SK-N-SH treated with all-trans-retinoic acid at 6 μM for 48 hours (cell line): Measurements from ENCODE around the gene SFR1.

Experiments
- ATAC-seq: fragments of 200-7000 bp; cut with Tn5 transposase; 3 replicates; pipeline ENCODE4 v1.9.1; 2020; ENCODE audit warnings: mild to moderate bottlenecking, moderate library complexity
- ARNTL ChIP-seq: fragments of 450-650 bp; formaldehyde crosslinking; IDR thresholded peaks from 2 replicates; pipeline ENCODE4 v1.5.0; 2020; ENCODE audit warnings: low read depth, mild to moderate bottlenecking, moderate library complexity, borderline replicate concordance
- BACH2 ChIP-seq: fragments of 250-450 bp; sonication (Bioruptor Pico); IDR thresholded peaks from 2 replicates; pipeline ENCODE4 v1.9.0; 2021; ENCODE audit warnings: mild to moderate bottlenecking, borderline replicate concordance
- CREB5 ChIP-seq: fragments of 250-450 bp; sonication (Bioruptor Pico); IDR thresholded peaks from 2 replicates; pipeline ENCODE4 v1.5.1; 2020; ENCODE audit warnings: low read depth, mild to moderate bottlenecking, moderate library complexity
- CSDC2 ChIP-seq: fragments of 250-450 bp; sonication (Bioruptor Pico); IDR thresholded peaks from 2 replicates; pipeline ENCODE4 v1.5.0; 2020; ENCODE audit warnings: mild to moderate bottlenecking, moderate library complexity
- CSRNP3 ChIP-seq: fragments of 250-450 bp; sonication (Bioruptor Pico); IDR thresholded peaks from 2 replicates; pipeline ENCODE4 v1.5.1; 2021; ENCODE audit warnings: mild to moderate bottlenecking, moderate library complexity
- ESRRG ChIP-seq: fragments of 250-450 bp; sonication (Bioruptor Pico); IDR thresholded peaks from 2 replicates; pipeline ENCODE4 v1.6.1; 2021; ENCODE audit warnings: mild to moderate bottlenecking
- GLIS3 ChIP-seq: fragments of 250-450 bp; sonication (Bioruptor Pico); IDR thresholded peaks from 2 replicates; pipeline ENCODE4 v1.5.0; 2020; ENCODE audit warnings: mild to moderate bottlenecking, moderate library complexity
- ISL1 ChIP-seq: fragments of 250-450 bp; sonication (Bioruptor Pico); IDR thresholded peaks from 2 replicates; pipeline ENCODE4 v2.1.2; 2022; ENCODE audit warnings: mild to moderate bottlenecking, moderate library complexity
- OSR1 ChIP-seq: fragments of 250-450 bp; sonication (Bioruptor Pico); IDR thresholded peaks from 2 replicates; pipeline ENCODE4 v1.8.0; 2022; ENCODE audit warnings: moderate library complexity, mild to moderate bottlenecking, inconsistent platforms
- PATZ1 ChIP-seq: fragments of 250-450 bp; sonication (Bioruptor Pico); IDR thresholded peaks from 2 replicates; pipeline ENCODE4 v1.8.0; 2020; ENCODE audit warnings: mild to moderate bottlenecking, moderate library complexity, borderline replicate concordance
- POU6F1 ChIP-seq: fragments of 250-450 bp; sonication (Bioruptor Pico); IDR thresholded peaks from 2 replicates; pipeline ENCODE4 v1.8.0; 2021; ENCODE audit warnings: low read depth, mild to moderate bottlenecking, moderate library complexity, borderline replicate concordance
- PPARA ChIP-seq: fragments of 250-450 bp; sonication (Bioruptor Pico); IDR thresholded peaks from 2 replicates; pipeline ENCODE4 v1.5.0; 2020; ENCODE audit warnings: mild to moderate bottlenecking, borderline replicate concordance
- RARB ChIP-seq: fragments of 250-450 bp; sonication (Bioruptor Pico); IDR thresholded peaks from 2 replicates; pipeline ENCODE4 v1.8.0; 2021; ENCODE audit warnings: mild to moderate bottlenecking, moderate library complexity
- TCF4 ChIP-seq: fragments of 250-450 bp; sonication (Bioruptor Pico); IDR thresholded peaks from 2 replicates; pipeline ENCODE4 v1.8.0; 2021; ENCODE audit warnings: mild to moderate bottlenecking, moderate library complexity, borderline replicate concordance
- TOX ChIP-seq: fragments of 250-450 bp; sonication (Bioruptor Pico); IDR thresholded peaks from 2 replicates; pipeline ENCODE4 v1.8.0; 2021; ENCODE audit warnings: mild to moderate bottlenecking, moderate library complexity, borderline replicate concordance
- TSHZ2 ChIP-seq: fragments of 250-450 bp; sonication (Bioruptor Pico); IDR thresholded peaks from 2 replicates; pipeline ENCODE4 v1.5.0; 2020; ENCODE audit warnings: mild to moderate bottlenecking, moderate library complexity
- ZC3H10 ChIP-seq: fragments of 250-450 bp; sonication (Bioruptor Pico); IDR thresholded peaks from 2 replicates; pipeline ENCODE4 v1.5.1; 2021; ENCODE audit warnings: mild to moderate bottlenecking, moderate library complexity
- ZFP3 ChIP-seq: fragments of 250-450 bp; sonication (Bioruptor Pico); IDR thresholded peaks from 2 replicates; pipeline ENCODE4 v1.5.0; 2020; ENCODE audit warnings: mild to moderate bottlenecking, moderate library complexity
- ZNF565 ChIP-seq: fragments of 450-650 bp; formaldehyde crosslinking; conservative IDR thresholded peaks from 2 replicates; pipeline ENCODE4 v1.5.0; 2020; ENCODE audit warnings: low read depth, mild to moderate bottlenecking, moderate library complexity
- ZNF70 ChIP-seq: fragments of 450-650 bp; formaldehyde crosslinking; IDR thresholded peaks from 2 replicates; pipeline ENCODE4 v1.5.0; 2020; ENCODE audit warnings: mild to moderate bottlenecking, moderate library complexity
- ZNF8 ChIP-seq: fragments of 450-650 bp; formaldehyde crosslinking; IDR thresholded peaks from 2 replicates; pipeline ENCODE4 v1.5.0; 2020; ENCODE audit warnings: mild to moderate bottlenecking, moderate library complexity

The SFR1 gene

DNA sequence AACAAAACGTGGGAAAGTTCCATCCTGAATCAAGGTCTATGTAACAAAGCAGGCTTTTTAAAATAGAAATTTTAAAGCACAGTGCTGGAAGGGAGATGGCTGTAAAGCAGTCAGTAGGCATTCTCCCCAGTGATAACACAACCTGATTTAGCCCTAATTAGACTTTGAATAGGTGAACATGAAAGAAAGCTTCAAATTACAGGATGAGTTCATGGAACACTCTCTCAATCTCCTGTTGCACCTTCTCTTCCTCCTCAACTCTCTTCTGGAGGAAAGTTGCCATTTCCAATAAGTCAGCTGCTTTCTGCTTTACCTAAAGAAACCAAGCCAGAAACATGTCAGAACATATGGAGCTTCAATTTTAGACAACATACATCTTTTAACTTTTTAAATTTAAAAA lies 20.1 kb downstream of the SFR1 start:
- ATAC-seq = no peak
- no peak for TF ChIP-seq PPARA (CRISPR knock-in tag)
- no peak for TF ChIP-seq GLIS3 (CRISPR knock-in tag)
- no peak for TF ChIP-seq OSR1 (CRISPR knock-in tag)
- TF ChIP-seq TOX (CRISPR knock-in tag) = no peak
- no peak for TF ChIP-seq ZFP3 (CRISPR knock-in tag)
- TF ChIP-seq ZNF565 = no peak

DNA sequence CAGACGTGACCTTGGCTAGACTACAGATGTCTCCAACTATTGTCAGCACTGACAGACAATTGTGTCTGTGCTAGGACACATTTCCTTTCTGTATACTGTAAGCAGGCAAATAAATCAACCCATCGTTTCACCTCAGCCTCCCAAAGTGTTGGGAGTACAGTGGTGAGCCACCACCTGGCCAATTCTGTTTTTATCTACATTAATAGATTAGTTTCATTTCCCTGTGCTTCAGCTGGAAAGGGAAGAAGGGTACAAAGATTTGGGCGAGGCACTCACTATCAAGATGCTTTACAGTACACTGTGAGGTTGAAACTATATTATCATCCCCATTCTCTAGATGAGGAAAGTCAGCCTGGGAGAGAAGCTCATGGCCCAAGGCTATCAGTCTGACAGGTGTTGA lies 21.9 kb downstream of the SFR1 start:
- TF ChIP-seq RARB (CRISPR knock-in tag) = no peak
- TF ChIP-seq ZC3H10 = no peak
- no peak for TF ChIP-seq ISL1
- TF ChIP-seq GLIS3 (CRISPR knock-in tag) = no peak
- no peak for TF ChIP-seq OSR1 (CRISPR knock-in tag)
- ATAC-seq = no peak

DNA sequence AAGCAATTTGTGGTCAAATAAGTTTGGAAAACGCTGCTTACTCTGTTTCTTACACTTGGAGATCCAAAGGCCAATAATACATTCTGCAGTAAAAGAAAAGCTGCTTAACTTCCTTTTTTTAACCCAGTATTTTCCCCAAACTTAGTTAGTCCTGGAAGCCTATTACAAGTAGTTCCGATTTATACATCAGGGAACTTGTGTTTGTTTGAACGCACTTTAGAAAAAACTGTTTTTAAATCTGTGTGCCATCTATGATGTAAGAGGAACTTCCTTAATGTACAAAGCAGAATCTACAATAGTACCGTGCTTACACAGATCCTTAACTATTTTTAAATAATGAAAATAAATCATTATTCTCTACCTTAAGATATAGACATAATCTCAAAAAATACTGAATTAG lies 23.0 kb downstream of the SFR1 start:
- no peak for ATAC-seq
- TF ChIP-seq CSRNP3 (CRISPR knock-in tag) (no peak), TCF4 (CRISPR knock-in tag) (no peak), CSDC2 (CRISPR knock-in tag) (no peak), ZC3H10 (no peak), TSHZ2 (CRISPR knock-in tag) (no peak), CREB5 (CRISPR knock-in tag) (no peak), ESRRG (no peak), OSR1 (CRISPR knock-in tag) (no peak), BACH2 (CRISPR knock-in tag) (no peak), ZNF70 (CRISPR knock-in tag) (no peak), GLIS3 (CRISPR knock-in tag) (no peak), ZNF8 (CRISPR knock-in tag) (no peak), TOX (CRISPR knock-in tag) (no peak), PATZ1 (CRISPR knock-in tag) (no peak), RARB (CRISPR knock-in tag) (no peak), POU6F1 (CRISPR knock-in tag) (no peak), ZNF565 (no peak), ARNTL (CRISPR knock-in tag) (no peak), ISL1 (no peak)

- TF ChIP-seq POU6F1 (CRISPR knock-in tag) = no peak
- TF ChIP-seq CSDC2 (CRISPR knock-in tag) = no peak
- no peak for TF ChIP-seq RARB (CRISPR knock-in tag)
- no peak for TF ChIP-seq PPARA (CRISPR knock-in tag)
- TF ChIP-seq PATZ1 (CRISPR knock-in tag) = no peak
- no peak for TF ChIP-seq TOX (CRISPR knock-in tag)
- TF ChIP-seq ZNF565 = no peak
- ATAC-seq = no peak
Measured at GRCh38 chr10:104146882-104147281, 24.9 kb downstream of the SFR1 start.
